OCI-M2 (cell line): ENCODE results near the gene PKN1.
"Not testable (repeated sequence)": the region's sequence is repeated elsewhere in the genome, so short reads cannot be mapped to it uniquely, and the experiment has no call there.

Experiments
- DNase-seq: peaks from one replicate; lab custom pipeline; 2025; ENCODE audit not compliant: unreplicated experiment; lab: John Stamatoyannopoulos, UW

The PKN1 gene

GRCh38 chr19:14462401-14462800 is 29.3 kb downstream of the PKN1 start:
- not testable (repeated sequence) for DNase-seq

GRCh38 chr19:14463747-14464146 is 30.6 kb downstream of the PKN1 start:
- no peak for DNase-seq

- no peak for DNase-seq
Observed at GRCh38 chr19:14467391-14467790, 34.3 kb downstream of the PKN1 start.

GRCh38 chr19:14467816-14468215 is 34.7 kb downstream of the PKN1 start:
- no peak for DNase-seq

- DNase-seq = no peak
Observed at GRCh38 chr19:14470031-14470876, 37.1 kb downstream of the PKN1 start.

GRCh38 chr19:14471436-14472187 is 38.5 kb downstream of the PKN1 start:
- DNase-seq = no peak

GRCh38 chr19:14472202-14472938 is 39.3 kb downstream of the PKN1 start:
- no peak for DNase-seq

- DNase-seq = no peak
Observed at GRCh38 chr19:14473073-14473977, 40.2 kb downstream of the PKN1 start.

- no peak for DNase-seq
Observed at GRCh38 chr19:14473978-14474578, 41.0 kb downstream of the PKN1 start.

GRCh38 chr19:14474827-14475226 is 41.7 kb downstream of the PKN1 start:
- DNase-seq = no peak

GRCh38 chr19:14475251-14476073 is 42.4 kb downstream of the PKN1 start, which contains the start of gene PTGER1:
TSS of gene PTGER1 (minus strand) at chr19:14475354. CDS start at chr19:14474320, 1,034 bp downstream.
- DNase-seq = no peak

- DNase-seq = no peak
Observed at GRCh38 chr19:14476327-14476672, 43.2 kb downstream of the PKN1 start.

GRCh38 chr19:14476673-14477401 is 43.7 kb downstream of the PKN1 start:
- DNase-seq = no peak

- DNase-seq = no peak
Observed at GRCh38 chr19:14477418-14478112, 44.5 kb downstream of the PKN1 start.

- DNase-seq = no peak
Observed at GRCh38 chr19:14478113-14478545, 45.0 kb downstream of the PKN1 start.

GRCh38 chr19:14479309-14479974 is 46.3 kb downstream of the PKN1 start:
- no peak for DNase-seq

GRCh38 chr19:14479975-14480699 is 47.0 kb downstream of the PKN1 start:
- DNase-seq = no peak
